Duodenal mucosa (tissue), 2 donors: Measurements from ENCODE around the gene CD82.

Source experiments
- H3K27ac ChIP-seq: one replicate; pipeline ENCODE4 v1.7.0; 2013; ENCODE audit warnings: low read depth, low read length
- H3K27me3 ChIP-seq, 2 donors: one replicate each; pipeline ENCODE4 v1.7.0; 2013; ENCODE audit warnings: low read length in 2 of 2, control low read depth in 1 of 2; ENCODE audit not compliant: insufficient read depth in 2 of 2, control insufficient read depth in 1 of 2
- H3K36me3 ChIP-seq, 2 donors: one replicate each; pipeline ENCODE4 v1.7.0; 2013; ENCODE audit warnings: low read length in 2 of 2, control low read depth in 1 of 2; ENCODE audit not compliant: insufficient read depth in 2 of 2, control insufficient read depth in 1 of 2
- H3K4me1 ChIP-seq, 2 donors: one replicate each; pipeline ENCODE4 v1.7.0; 2013; ENCODE audit warnings: low read length in 2 of 2, control low read depth in 1 of 2; ENCODE audit not compliant: insufficient read depth in 2 of 2, control insufficient read depth in 1 of 2
- H3K4me3 ChIP-seq, 2 donors: one replicate each; pipeline ENCODE4 v1.7.0; 2013; ENCODE audit warnings: low read length in 2 of 2, low read depth in 1 of 2
- H3K9ac ChIP-seq, 2 donors: one replicate each; pipeline ENCODE4 v1.7.0; 2013; ENCODE audit warnings: low read length in 2 of 2, low read depth in 1 of 2
- H3K9me3 ChIP-seq, 2 donors: one replicate each; pipeline ENCODE4 v1.7.0; 2013; ENCODE audit warnings: low read length in 2 of 2, control low read depth in 1 of 2; ENCODE audit not compliant: control insufficient read depth in 1 of 2

CD82 gene

GRCh38 chr11:44561275-44561805 lies 4.1 kb upstream of the CD82 start:
- Histone ChIP-seq H3K4me1 (peaks cover 38 to 40% of the 10 kb centered on the region in 2 donors), H3K4me3 (no peak overlapping the region), H3K9ac (no peak overlapping the region), H3K27ac (no peak overlapping the region), H3K36me3 (no peaks in the 10 kb centered on the region), H3K27me3 (no peaks in the 10 kb centered on the region), H3K9me3 (no peaks in the 10 kb centered on the region)

DNA sequence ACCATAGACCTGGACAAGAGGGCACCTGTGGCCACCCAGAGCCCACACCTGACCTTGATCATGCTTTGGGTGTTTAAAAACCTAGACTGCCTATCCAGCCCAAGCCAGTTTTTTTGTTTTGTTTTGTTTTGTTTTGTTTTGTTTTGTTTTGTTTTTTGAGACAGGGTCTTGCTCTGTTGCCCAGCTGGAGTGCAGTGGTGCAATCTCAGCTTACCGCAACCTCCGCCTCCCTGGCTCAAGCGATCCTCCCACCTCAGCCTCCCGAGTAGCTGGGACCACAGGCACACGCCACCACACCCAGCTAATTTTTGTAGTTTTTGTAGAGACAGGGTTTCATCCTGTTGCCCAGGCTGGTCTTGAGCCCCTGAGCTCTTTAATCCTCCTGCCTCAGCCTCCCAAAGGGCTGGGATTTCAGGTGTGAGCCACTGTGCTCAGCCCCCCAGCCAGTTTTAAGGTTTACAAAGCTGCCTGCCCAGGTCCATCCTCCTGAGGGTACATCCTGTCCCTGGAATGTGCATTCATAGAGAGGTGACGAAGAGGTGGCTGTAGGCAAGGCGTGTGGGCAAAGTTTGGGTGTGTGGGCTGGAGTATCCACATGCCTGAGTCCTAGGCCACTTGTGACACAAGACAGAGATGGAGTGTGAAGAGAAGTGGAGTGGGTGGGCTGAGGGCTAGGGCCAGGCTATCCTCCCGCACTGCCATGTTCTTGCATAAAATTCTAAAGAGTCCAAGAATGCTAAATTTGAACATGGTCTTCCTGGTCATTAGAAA lies 3.3 kb upstream of the CD82 start:
- Histone ChIP-seq H3K27ac (no peak overlapping the region), H3K27me3 (no peaks in the 10 kb centered on the region), H3K9ac (no peak overlapping the region), H3K4me1 (peaks cover 42% of the 10 kb centered on the region in 2 donors), H3K9me3 (no peaks in the 10 kb centered on the region), H3K4me3 (no peak overlapping the region), H3K36me3 (no peaks in the 10 kb centered on the region)

GRCh38 chr11:44562845-44563460 lies 2.5 kb upstream of the CD82 start:
- Histone ChIP-seq H3K4me1 (peaks cover 48 to 50% of the 10 kb centered on the region in 2 donors), H3K4me3 (no peak overlapping the region), H3K27me3 (no peaks in the 10 kb centered on the region), H3K9ac (no peak overlapping the region), H3K27ac (no peak overlapping the region), H3K9me3 (no peaks in the 10 kb centered on the region), H3K36me3 (no peaks in the 10 kb centered on the region)

DNA sequence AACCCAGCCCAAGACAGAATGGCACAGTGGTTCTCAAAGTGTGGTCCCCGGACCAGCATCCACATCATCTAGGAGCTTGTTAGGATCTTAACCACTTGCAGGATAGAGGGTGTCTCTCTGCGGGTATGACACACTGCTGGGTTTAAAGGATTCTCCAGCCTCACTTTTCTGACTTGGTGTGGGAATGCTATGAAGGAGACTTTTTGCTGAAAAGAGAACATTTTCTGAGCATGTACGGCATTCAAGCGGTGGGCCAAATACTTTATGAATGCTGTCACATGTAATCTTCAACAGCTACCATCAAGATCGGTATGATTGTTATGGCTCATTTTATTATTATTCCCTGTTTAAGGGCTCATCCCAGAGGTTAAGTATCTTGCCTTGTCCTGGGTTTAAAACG lies 1.8 kb upstream of the CD82 start:
- Histone ChIP-seq H3K9me3 (no peaks in the 10 kb centered on the region), H3K4me3 (no peak overlapping the region), H3K4me1 (peaks cover 56 to 58% of the 10 kb centered on the region in 2 donors), H3K36me3 (no peaks in the 10 kb centered on the region), H3K27ac (peak overlapping the region; percentile 94), H3K9ac (peak overlapping the region; percentile 81 to 85), H3K27me3 (no peaks in the 10 kb centered on the region)

GRCh38 chr11:44564166-44564565 lies 1.3 kb upstream of the CD82 start:
- Histone ChIP-seq H3K4me3 (peak overlapping the region; percentile 58 to 71), H3K9me3 (no peaks in the 10 kb centered on the region), H3K9ac (peak overlapping the region; percentile 81 to 85), H3K4me1 (peaks cover 59 to 61% of the 10 kb centered on the region in 2 donors), H3K27ac (peak overlapping the region; percentile 94), H3K36me3 (no peaks in the 10 kb centered on the region), H3K27me3 (no peaks in the 10 kb centered on the region)

DNA sequence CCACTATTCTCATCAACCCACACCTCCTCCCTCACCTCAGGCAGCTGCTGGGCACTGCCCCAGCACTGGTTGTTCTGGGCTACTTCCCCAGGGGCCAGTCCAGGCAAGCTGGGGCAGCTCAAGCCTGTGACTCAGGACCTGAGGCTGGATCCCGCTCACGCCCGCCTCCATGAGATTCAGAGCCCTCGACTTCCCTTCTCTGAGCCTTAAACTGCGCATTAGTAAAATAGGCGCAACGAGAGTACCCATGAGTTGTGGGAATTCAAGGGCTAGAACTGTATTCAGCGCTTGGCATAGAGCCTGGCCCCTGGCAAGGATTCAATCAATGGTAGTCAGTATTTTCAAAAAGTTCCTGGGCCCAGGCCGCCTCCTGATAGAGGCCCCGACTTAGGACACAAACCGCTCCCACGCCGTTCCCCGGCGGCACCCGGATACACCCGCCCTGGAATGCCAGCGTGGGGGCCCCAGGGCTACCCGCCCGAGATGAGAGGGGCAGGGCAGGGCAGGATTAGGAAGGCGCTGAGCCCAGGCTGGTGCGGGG lies 723 bp upstream of the CD82 start:
- no peaks in the 10 kb centered on the region for H3K27me3 ChIP-seq
- peaks cover 58 to 61% of the 10 kb centered on the region in 2 donors for H3K4me1 ChIP-seq
- peak overlapping the region; percentile 58 to 71 for H3K4me3 ChIP-seq
- no peaks in the 10 kb centered on the region for H3K36me3 ChIP-seq
- peak overlapping the region; percentile 81 to 85 for H3K9ac ChIP-seq
- peak overlapping the region; percentile 94 for H3K27ac ChIP-seq
- no peaks in the 10 kb centered on the region for H3K9me3 ChIP-seq

DNA sequence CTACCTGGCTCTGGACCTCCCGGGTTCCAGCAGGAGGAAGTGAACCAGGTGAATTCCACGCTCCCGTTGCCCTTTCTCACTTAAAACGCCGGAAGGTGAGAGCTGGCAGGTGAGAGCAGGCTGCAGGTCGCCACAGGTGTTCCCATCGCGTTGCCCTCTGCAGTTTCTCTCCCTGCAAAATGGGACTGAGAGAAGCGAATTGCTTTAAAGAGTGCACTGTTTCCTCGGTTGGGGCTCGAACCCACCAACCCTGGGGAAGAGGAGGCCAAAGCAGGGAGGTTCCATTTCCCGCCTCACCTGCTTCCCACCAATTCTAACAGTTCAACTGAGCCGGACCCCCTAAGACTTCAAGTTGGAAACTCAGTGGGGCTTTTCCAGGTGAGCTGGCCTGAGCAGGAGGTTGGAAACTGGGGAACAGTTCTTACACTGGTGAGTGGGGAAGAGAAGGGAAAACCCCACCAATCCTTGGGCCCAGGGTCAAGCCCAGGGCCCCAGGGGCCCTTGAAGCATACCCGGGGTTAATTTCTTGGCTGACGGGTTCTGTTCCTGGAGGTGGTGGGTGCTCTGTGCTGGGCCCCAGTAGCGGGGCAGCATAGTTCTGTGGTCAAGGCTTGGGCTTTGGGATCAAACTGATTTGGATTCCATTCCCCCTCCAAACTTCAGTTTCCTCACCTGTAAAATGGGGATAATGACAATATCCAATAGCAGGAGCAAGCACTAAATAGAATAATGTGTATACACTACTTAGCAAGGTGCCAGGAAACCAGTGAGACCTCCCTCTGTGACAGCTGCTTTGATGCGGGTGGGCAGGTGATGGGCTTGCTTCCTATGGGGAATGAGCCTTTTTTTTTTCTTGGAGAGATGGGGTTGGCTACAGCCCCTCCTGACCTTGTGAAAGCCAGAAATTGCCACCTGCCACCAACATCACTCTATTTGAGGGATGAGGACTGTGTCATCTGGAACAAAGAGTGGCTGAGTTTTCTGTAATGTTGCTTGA lies 788 bp downstream of the CD82 start:
- no peaks in the 10 kb centered on the region for H3K36me3 ChIP-seq
- H3K9ac ChIP-seq, result peak overlapping the region; percentile 91 to 92
- no peaks in the 10 kb centered on the region for H3K27me3 ChIP-seq
- peak overlapping the region; percentile 60 for H3K27ac ChIP-seq
- peaks cover 69 to 76% of the 10 kb centered on the region in 2 donors for H3K4me1 ChIP-seq
- H3K9me3 ChIP-seq, result no peaks in the 10 kb centered on the region
- peak overlapping the region; percentile 91 to 92 for H3K4me3 ChIP-seq

DNA sequence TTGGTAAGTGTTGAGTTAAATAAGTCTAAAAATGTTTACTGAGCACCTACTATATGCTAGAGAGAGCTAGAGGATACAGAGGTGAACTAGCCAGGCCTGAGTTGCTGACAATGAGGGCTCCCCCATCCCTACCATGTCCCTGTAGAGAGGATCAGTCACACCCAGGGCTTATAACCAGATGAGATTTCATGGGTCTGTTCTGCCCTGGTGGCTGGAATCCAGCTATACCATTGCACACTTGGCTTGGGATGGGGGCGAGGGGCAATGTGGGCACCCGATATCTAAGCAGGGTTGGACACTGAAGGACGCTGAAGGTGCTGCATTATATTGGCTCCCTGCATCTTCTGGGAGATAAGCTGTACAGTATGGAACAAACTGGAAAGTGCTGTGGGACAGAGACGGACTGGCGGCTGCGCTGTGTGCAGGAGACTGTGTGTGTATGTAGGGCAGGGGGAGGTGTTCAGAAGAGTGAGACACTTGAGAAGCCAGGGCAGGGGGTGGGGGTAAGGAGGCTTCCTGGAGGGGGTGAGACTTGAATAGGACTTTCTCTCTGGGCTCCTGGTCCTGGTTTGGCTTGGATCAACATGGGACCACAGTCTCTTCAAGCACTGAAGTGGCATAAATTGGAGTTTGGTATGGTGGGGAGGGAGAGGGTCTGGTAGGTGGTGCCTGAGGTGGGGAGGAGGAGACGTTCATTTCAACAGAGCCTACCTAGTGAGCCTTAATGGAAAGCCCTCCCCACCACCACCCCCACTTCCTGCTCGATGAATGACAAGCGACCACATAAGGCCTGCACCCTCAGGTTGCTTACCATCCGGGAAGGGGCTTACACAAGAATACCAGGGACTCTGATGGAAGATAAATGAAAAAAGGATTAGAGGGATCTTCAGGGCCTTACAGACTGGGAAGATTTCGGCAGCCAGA lies 1.8 kb downstream of the CD82 start:
- no peaks in the 10 kb centered on the region for H3K27me3 ChIP-seq
- H3K4me3 ChIP-seq, result peak overlapping the region; percentile 91 to 92
- H3K36me3 ChIP-seq, result no peaks in the 10 kb centered on the region
- H3K4me1 ChIP-seq, result peaks cover 74 to 83% of the 10 kb centered on the region in 2 donors
- H3K9ac ChIP-seq, result peak overlapping the region; percentile 91 to 92
- H3K9me3 ChIP-seq, result no peaks in the 10 kb centered on the region
- no peak overlapping the region for H3K27ac ChIP-seq

GRCh38 chr11:44567876-44568256 lies 2.4 kb downstream of the CD82 start:
- no peaks in the 10 kb centered on the region for H3K27me3 ChIP-seq
- H3K9me3 ChIP-seq, result no peaks in the 10 kb centered on the region
- H3K4me3 ChIP-seq, result peak overlapping the region; percentile 91 to 92
- H3K9ac ChIP-seq, result peak overlapping the region in 1 of 2 donors; percentile 91
- H3K4me1 ChIP-seq, result peaks cover 81 to 87% of the 10 kb centered on the region in 2 donors
- H3K27ac ChIP-seq, result no peak overlapping the region
- H3K36me3 ChIP-seq, result no peaks in the 10 kb centered on the region
